Duodenal mucosa (tissue), 2 donors: ENCODE data around the gene GAST.

Experiments
- H3K27ac ChIP-seq: one replicate; pipeline ENCODE4 v1.7.0; 2013; ENCODE audit warnings: low read depth, low read length
- H3K27me3 ChIP-seq, 2 donors: one replicate each; pipeline ENCODE4 v1.7.0; 2013; ENCODE audit warnings: low read length in 2 of 2, control low read depth in 1 of 2; ENCODE audit not compliant: insufficient read depth in 2 of 2, control insufficient read depth in 1 of 2
- H3K36me3 ChIP-seq, 2 donors: one replicate each; pipeline ENCODE4 v1.7.0; 2013; ENCODE audit warnings: low read length in 2 of 2, control low read depth in 1 of 2; ENCODE audit not compliant: insufficient read depth in 2 of 2, control insufficient read depth in 1 of 2
- H3K4me1 ChIP-seq, 2 donors: one replicate each; pipeline ENCODE4 v1.7.0; 2013; ENCODE audit warnings: low read length in 2 of 2, control low read depth in 1 of 2; ENCODE audit not compliant: insufficient read depth in 2 of 2, control insufficient read depth in 1 of 2
- H3K4me3 ChIP-seq, 2 donors: one replicate each; pipeline ENCODE4 v1.7.0; 2013; ENCODE audit warnings: low read length in 2 of 2, low read depth in 1 of 2
- H3K9ac ChIP-seq, 2 donors: one replicate each; pipeline ENCODE4 v1.7.0; 2013; ENCODE audit warnings: low read length in 2 of 2, low read depth in 1 of 2
- H3K9me3 ChIP-seq, 2 donors: one replicate each; pipeline ENCODE4 v1.7.0; 2013; ENCODE audit warnings: low read length in 2 of 2, control low read depth in 1 of 2; ENCODE audit not compliant: control insufficient read depth in 1 of 2

GAST gene

DNA sequence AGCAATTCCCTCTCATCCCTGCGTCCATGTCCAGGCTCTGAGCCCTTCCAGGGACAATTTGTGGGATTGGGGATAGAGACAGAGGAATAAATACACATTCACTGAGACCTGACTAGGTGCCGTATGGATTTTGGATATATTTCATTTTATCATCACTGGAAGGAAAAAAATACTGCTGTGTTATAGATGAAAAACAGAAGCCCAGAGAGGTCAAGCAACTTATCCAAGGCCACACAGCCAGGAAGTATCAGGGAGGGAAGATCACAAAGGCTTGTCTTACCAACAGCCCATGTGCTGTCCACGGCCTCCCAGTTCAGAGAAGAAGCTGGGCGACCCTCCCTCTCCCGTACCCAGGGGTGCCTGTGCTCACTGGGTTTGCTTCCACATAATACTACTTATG lies 28.4 kb downstream of the GAST start:
- Histone ChIP-seq H3K9me3 (no peaks in the 10 kb centered on the region), H3K27ac (no peak overlapping the region), H3K4me3 (no peak overlapping the region), H3K4me1 (no peaks in the 10 kb centered on the region), H3K27me3 (peaks cover 4 to 15% of the 10 kb centered on the region in 2 donors), H3K36me3 (no peaks in the 10 kb centered on the region), H3K9ac (no peak overlapping the region)

DNA sequence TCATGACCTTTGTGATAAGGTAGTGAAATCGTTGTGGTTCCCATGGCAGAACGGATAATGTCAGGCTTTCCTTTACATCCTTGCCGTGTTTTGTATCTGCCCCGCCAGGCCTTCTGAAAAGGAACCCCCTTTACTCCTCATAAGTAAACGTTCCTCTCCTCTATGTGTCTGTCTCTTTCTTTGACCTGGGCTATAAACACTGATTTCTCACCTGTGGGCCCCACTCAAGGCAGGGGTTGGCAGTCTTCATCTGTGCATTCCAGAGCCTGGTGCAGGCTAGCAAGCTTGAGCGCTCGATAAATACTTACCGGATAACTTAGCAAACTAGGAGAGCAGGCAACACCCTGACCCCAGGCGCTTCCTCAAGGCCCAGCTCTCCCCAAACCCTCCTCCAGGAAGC lies 29.6 kb downstream of the GAST start:
- Histone ChIP-seq H3K27me3 (peaks cover 0 to 6% of the 10 kb centered on the region in 2 donors), H3K9me3 (no peaks in the 10 kb centered on the region), H3K9ac (no peak overlapping the region), H3K4me1 (no peaks in the 10 kb centered on the region), H3K27ac (no peak overlapping the region), H3K36me3 (no peaks in the 10 kb centered on the region), H3K4me3 (no peak overlapping the region)

DNA sequence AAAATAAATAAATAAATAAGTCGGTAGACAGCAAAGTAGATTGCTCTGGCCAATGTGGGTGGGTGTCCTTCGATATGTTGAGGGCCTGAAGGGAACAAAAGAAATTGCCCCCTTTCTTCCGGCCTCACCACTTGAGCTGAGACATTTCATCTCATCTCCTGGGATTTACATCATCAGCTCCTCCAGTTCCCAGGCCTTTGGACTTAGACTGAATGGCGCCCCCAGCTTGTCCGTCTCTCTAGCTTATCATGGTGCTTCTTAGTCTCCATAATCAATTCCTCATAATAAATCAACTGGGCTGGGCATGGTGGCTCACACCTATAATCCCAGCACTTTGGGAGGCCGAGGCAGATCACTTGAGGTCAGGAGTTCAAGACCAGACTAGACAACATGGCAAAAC lies 36.1 kb downstream of the GAST start:
- Histone ChIP-seq H3K9ac (no peak overlapping the region), H3K27me3 (no peaks in the 10 kb centered on the region), H3K27ac (no peak overlapping the region), H3K36me3 (no peaks in the 10 kb centered on the region), H3K4me1 (no peaks in the 10 kb centered on the region), H3K4me3 (no peak overlapping the region), H3K9me3 (no peaks in the 10 kb centered on the region)

DNA sequence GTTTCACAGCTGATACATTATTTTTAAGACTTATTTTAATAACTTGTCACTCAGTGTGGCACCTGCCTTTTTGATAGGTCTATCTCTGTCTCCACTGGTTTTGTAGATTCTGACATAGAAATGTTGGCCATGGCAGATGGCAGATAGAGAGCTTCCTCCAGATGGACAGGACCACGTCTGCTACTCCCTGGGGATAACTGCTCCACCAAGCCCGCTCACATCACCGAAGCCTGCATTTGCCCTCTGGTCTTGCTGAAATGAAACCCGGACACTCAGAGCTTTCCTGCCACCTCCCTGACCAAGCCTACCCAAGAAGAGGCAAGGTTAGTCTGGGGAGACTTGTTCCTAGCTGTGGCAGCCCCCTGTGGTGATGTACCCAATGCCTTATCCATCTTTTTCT lies 38.7 kb downstream of the GAST start:
- no peaks in the 10 kb centered on the region for H3K27me3 ChIP-seq
- H3K9ac ChIP-seq = no peak overlapping the region
- H3K4me1 ChIP-seq = no peaks in the 10 kb centered on the region
- no peak overlapping the region for H3K27ac ChIP-seq
- H3K9me3 ChIP-seq = no peaks in the 10 kb centered on the region
- no peak overlapping the region for H3K4me3 ChIP-seq
- H3K36me3 ChIP-seq = peaks cover 5 to 21% of the 10 kb centered on the region in 2 donors

DNA sequence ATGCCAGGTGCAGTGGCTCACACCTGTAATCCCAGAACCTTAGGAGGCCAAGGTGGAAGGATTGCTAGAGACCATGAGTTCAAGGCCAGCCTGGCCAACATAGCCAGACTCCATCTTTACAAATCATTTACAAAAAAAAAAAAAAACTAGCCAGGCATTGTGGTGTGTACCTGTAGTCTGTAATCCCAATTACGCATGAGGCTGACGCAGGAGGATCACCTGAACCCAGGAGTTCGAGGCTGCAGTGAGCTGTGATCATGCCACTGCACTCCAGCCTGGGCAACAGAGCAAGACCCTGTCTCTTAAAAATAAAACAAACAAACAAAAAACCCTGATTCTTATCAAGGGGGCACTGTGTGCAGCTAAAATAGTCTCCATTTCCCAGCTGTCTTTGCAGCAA lies 39.2 kb downstream of the GAST start:
- H3K36me3 ChIP-seq = peaks cover 5 to 26% of the 10 kb centered on the region in 2 donors
- no peaks in the 10 kb centered on the region for H3K9me3 ChIP-seq
- H3K9ac ChIP-seq = no peak overlapping the region
- no peaks in the 10 kb centered on the region for H3K4me1 ChIP-seq
- H3K4me3 ChIP-seq = no peak overlapping the region
- no peak overlapping the region for H3K27ac ChIP-seq
- H3K27me3 ChIP-seq = no peaks in the 10 kb centered on the region

DNA sequence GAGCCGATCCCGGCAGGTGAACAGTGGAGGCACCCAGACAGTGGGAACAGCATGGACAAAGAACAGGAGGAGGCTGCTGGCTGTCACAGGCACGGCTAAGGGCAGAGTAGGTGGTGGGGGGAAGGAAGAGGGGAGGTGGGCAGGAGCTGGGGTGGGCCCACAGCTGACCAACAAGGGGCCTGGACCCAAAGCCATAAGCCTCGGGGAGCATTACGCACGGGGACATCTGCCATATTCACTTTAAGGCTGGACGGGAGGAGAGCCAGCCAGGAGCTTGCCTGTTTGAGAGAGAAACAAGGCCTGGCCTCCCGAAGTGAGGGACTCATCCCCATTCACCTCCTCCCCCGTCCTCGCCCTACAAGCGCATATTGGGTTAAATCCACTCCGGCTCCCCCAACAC lies 41.9 kb downstream of the GAST start:
- Histone ChIP-seq H3K36me3 (peaks cover 23 to 48% of the 10 kb centered on the region in 2 donors), H3K9me3 (no peaks in the 10 kb centered on the region)

DNA sequence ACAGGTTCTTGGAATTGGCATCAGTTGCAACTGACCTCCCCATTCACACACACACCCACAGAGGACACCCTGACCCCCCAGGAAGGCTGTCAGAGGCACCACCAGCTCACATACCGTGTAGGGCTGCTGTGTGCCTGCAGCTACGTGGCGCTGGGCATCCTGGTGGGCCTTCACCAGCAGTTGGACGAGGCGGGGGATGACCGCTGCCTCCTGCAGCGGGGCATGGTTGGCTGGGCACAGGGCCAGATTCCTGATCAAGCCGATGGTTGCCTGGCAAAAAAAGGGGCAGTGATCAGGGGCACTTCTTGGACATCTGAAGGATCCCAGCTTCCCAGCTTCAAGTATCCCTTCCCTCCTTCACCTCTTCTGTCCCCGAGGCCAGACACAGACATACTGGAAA lies 46.5 kb downstream of the GAST start:
- Histone ChIP-seq H3K9me3 (no peaks in the 10 kb centered on the region), H3K36me3 (peaks cover 53 to 85% of the 10 kb centered on the region in 2 donors), H3K4me3 (no peak overlapping the region), H3K27ac (no peak overlapping the region), H3K27me3 (no peaks in the 10 kb centered on the region), H3K9ac (no peak overlapping the region), H3K4me1 (no peaks in the 10 kb centered on the region)

More for the DNA sequence above, 41.9 kb downstream of the GAST start:
- H3K4me1 ChIP-seq = no peaks in the 10 kb centered on the region
- no peak overlapping the region for H3K27ac ChIP-seq
- H3K9ac ChIP-seq = no peak overlapping the region
- no peaks in the 10 kb centered on the region for H3K27me3 ChIP-seq
- no peak overlapping the region for H3K4me3 ChIP-seq

DNA sequence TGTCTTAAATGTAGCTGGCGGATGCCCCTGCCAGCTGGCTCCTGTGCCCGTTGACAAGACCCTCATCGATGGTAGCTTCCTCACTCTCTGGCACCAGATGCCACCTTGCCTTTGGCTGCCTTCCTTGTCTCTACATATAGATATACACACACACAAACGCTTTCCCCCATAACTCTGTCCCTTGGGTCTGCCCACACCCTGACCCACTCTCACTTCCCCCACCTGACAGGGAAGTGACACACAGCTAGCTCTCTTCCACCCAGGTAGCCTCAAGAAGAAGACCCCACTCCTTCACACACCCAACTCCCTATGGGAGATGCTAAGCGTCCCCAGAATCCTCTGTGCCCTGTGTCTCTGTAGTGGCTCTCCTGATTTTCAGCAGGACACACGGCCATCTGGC lies 48.7 kb downstream of the GAST start:
- Histone ChIP-seq H3K27me3 (no peaks in the 10 kb centered on the region), H3K4me3 (no peak overlapping the region), H3K4me1 (no peaks in the 10 kb centered on the region), H3K36me3 (peaks cover 63 to 83% of the 10 kb centered on the region in 2 donors), H3K27ac (no peak overlapping the region), H3K9ac (no peak overlapping the region), H3K9me3 (no peaks in the 10 kb centered on the region)

DNA sequence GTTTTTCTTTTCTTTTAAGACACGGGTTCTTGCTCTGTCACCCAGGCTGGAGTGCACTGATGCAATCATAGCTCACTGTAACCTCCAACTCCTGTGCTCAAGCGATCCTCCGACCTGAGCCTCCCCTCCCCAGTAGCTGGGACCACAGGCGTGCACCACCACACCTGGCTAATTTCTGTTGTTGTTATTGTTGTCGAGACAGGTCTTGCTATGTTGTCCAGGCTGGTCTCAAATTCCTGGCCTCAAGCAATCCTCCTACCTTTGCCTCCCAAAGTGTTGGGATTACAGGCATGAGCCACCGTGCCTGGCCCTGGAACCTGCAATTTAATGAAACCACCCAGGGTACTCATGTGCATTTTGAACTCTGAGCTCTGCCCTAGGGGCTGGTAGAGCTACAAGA lies 50.3 kb downstream of the GAST start:
- Histone ChIP-seq H3K27me3 (no peaks in the 10 kb centered on the region), H3K4me1 (no peaks in the 10 kb centered on the region), H3K9me3 (no peaks in the 10 kb centered on the region), H3K36me3 (peaks cover 63 to 80% of the 10 kb centered on the region in 2 donors), H3K9ac (no peak overlapping the region), H3K27ac (no peak overlapping the region), H3K4me3 (no peak overlapping the region)

DNA sequence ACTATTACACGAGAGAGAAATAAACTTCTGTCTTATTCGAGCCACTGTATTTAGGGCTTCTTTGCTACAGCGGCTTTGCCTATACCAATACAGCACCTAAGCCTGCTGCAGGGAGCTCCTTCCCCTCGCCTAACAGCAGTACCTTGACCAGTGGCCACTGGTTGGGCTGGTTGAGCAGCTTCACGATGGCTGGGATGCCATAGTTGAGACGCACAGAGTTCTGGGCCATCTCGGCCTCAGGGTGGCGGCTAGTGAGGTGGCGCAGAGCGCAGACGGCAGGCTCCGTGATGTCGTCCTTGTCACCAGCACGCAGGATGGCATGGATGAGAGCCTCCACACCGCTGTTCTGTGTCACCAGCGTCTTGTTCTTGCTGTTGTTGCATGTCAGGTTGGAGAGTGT lies 50.7 kb downstream of the GAST start:
- no peaks in the 10 kb centered on the region for H3K27me3 ChIP-seq
- no peak overlapping the region for H3K4me3 ChIP-seq
- peaks cover 63 to 80% of the 10 kb centered on the region in 2 donors for H3K36me3 ChIP-seq
- H3K27ac ChIP-seq = no peak overlapping the region
- no peak overlapping the region for H3K9ac ChIP-seq
- H3K4me1 ChIP-seq = no peaks in the 10 kb centered on the region
- H3K9me3 ChIP-seq = no peaks in the 10 kb centered on the region

DNA sequence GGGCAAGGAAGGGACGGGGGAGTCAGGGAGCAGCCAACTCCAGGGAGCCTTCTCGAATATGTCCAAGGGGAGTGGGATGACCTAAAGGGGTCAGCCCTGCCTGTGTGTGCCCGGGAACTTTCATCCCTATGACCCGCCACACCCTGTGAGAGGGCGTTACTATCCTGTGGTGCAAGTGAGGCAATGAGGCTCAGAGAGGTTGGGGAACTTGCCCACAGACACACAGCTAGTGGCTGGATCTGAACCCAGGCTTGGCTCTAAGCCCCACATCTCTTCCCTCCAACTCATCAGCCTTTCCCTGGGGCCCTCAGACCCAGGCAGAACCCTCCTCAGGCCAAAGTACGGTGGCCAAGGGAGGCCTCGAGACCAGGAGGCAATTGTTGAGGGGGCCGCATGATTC lies 51.2 kb downstream of the GAST start:
- Histone ChIP-seq H3K36me3 (peaks cover 59 to 80% of the 10 kb centered on the region in 2 donors), H3K9ac (no peak overlapping the region), H3K27ac (no peak overlapping the region), H3K4me3 (no peak overlapping the region), H3K27me3 (no peaks in the 10 kb centered on the region), H3K9me3 (no peaks in the 10 kb centered on the region), H3K4me1 (no peaks in the 10 kb centered on the region)
